OCI-LY1 (cell line): Measurements from ENCODE around the gene GSK3B.

ENCODE experiments used
- CTCF ChIP-seq: fragments of 200-600 bp; sonication (generic), shearing (Covaris generic); IDR thresholded peaks from 2 replicates; pipeline ENCODE4 v1.5.1; 2017; ENCODE audit warnings: mild to moderate bottlenecking, antibody characterized with exemption, low read length, moderate library complexity, mixed read lengths
- EZH2 ChIP-seq: fragments of 200-600 bp; sonication (generic), shearing (Covaris generic); IDR thresholded peaks from 2 replicates; pipeline ENCODE4 v1.8.0; 2017; ENCODE audit warnings: borderline replicate concordance, mixed run types, mild to moderate bottlenecking, antibody characterized with exemption, low read length, moderate library complexity, mixed read lengths

GRCh38 chr3:120114376-120114775 is 20.1 kb upstream of the GSK3B start:
- TF ChIP-seq CTCF: no peak
- TF ChIP-seq EZH2: no peak
